GM18499 (cell line): ENCODE data around the gene RDH12.
"Not testable (repeated sequence)": the region's sequence is repeated elsewhere in the genome, so short reads cannot be mapped to it uniquely, and the experiment has no call there.

Experiments used
- ATAC-seq: cut with Tn5 transposase; IDR thresholded peaks from one replicate; pipeline ENCODE4 v1.9.1; 2021; ENCODE audit warnings: moderate number of reproducible peaks; ENCODE audit not compliant: insufficient read depth, unreplicated experiment

The RDH12 gene

GRCh38 chr14:67703997-67704396, 2.3 kb downstream of the RDH12 start:
- ATAC-seq = no peak

- ATAC-seq = no peak
These were observed 2.9 kb downstream of the RDH12 start for GRCh38 chr14:67704484-67705089.

- no peak for ATAC-seq
These were observed 3.5 kb downstream of the RDH12 start for GRCh38 chr14:67705211-67705610.

GRCh38 chr14:67709346-67709745, 7.7 kb downstream of the RDH12 start:
- not testable (repeated sequence) for ATAC-seq

- ATAC-seq = not testable (repeated sequence)
These were observed 8.1 kb downstream of the RDH12 start for GRCh38 chr14:67709796-67710195.

GRCh38 chr14:67710209-67710608, 8.5 kb downstream of the RDH12 start:
- ATAC-seq = no peak

- ATAC-seq = no peak
These were observed 15.4 kb downstream of the RDH12 start for GRCh38 chr14:67717048-67717447.

- no peak for ATAC-seq
These were observed 16.6 kb downstream of the RDH12 start for GRCh38 chr14:67718265-67718664.

- not testable (repeated sequence) for ATAC-seq
These were observed 17.7 kb downstream of the RDH12 start for GRCh38 chr14:67719385-67719784.

- ATAC-seq = no peak
These were observed 18.2 kb downstream of the RDH12 start for GRCh38 chr14:67719866-67720265.

GRCh38 chr14:67721875-67722274, 20.2 kb downstream of the RDH12 start:
- no peak for ATAC-seq

GRCh38 chr14:67722293-67722692, 20.6 kb downstream of the RDH12 start:
- no peak for ATAC-seq

- ATAC-seq = no peak
These were observed 23.5 kb downstream of the RDH12 start for GRCh38 chr14:67725171-67725570.

GRCh38 chr14:67727361-67727760, 25.7 kb downstream of the RDH12 start:
- ATAC-seq = no peak

GRCh38 chr14:67728258-67728657, 26.6 kb downstream of the RDH12 start:
- ATAC-seq = no peak

- no peak for ATAC-seq
These were observed 27.6 kb downstream of the RDH12 start for GRCh38 chr14:67729072-67729885.

GRCh38 chr14:67733616-67734015, 31.9 kb downstream of the RDH12 start:
- no peak for ATAC-seq

- ATAC-seq = no peak
These were observed 33.0 kb downstream of the RDH12 start for GRCh38 chr14:67734675-67735074.

GRCh38 chr14:67735336-67736147, 33.9 kb downstream of the RDH12 start:
- no peak for ATAC-seq

- ATAC-seq = no peak
These were observed 35.1 kb downstream of the RDH12 start for GRCh38 chr14:67736771-67737170.
